NCI-H526 treated with DMSO at 0.1 percent for 48 hours (cell line): ENCODE data around the gene SLC6A7.

Source experiments
- DNase-seq: peaks from one replicate; lab custom pipeline; 2025; lab: John Stamatoyannopoulos, UW

Gene SLC6A7

DNA sequence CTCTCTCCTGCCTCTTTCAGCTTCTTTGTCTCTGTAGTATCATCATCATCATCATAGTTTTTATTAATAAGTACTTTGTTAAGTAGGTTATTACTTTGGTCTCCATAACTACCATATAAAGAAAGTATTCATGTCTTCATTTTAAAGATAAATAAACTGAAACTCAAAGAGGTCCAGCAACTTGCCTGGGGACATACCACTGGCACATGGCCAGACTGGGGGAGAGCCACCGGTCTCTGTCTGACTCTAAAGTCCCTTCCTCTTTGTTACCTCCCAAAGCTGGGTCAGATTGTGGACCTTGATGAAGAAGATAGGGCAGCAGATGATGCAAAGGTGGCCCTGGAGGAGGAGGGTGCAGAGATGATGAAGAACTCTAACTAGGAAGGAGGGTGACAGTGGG is 14.8 kb upstream of the SLC6A7 start:
- no peak for DNase-seq

DNA sequence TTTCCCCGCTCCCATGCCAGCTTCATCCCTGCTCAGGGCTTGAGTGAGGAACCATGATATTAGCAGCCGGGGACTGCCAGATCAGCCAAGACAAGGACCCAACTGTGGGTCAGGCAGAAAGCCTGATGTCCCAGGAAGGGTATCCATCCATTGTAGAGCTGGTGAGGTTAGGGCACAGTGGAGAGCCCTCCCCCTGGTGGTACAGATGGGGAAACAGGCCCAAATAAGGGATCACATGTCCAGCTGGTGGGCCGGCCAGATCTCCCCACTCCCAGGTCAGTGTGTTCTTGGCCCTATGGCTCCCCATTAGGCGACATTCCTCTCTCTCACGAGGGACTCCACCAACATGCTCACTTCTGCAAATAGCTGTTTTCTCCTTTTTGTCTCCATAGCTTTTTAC is 14.3 kb upstream of the SLC6A7 start:
- no peak for DNase-seq

DNA sequence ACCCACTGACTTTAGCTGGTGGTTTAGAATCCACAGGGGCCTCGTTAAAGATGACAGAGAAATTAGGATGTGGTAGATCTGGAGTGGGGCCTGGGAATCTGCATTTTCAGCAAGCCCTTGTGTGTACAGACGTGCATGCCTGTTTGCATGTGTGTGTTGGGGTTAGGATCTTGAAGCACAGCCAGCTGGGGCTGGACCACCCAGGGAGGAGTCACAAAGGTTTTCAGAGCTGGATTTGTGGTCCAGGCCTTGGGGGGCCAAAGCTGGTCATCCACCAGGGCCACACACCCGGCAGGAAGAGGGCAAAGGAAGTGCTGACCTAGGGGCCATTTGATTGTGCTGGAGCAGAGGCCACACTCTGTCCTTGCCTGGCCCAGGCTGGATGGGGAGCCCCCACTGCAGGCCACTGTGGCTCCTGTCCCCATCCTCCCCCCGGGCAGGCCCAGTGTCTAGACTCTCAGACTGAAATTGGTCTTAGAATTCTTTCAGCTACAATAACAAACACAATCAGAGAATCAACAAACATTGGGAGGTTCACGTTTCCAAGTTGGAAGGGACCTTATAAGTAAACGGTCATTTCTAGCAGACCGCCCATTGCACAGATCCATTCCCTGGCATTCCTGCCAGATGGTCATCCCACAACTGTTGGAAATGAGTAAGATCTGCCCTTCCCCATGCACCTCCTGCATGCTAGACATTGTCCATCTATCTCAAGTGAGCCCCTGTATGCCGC is 13.0 kb upstream of the SLC6A7 start:
- no peak for DNase-seq

DNA sequence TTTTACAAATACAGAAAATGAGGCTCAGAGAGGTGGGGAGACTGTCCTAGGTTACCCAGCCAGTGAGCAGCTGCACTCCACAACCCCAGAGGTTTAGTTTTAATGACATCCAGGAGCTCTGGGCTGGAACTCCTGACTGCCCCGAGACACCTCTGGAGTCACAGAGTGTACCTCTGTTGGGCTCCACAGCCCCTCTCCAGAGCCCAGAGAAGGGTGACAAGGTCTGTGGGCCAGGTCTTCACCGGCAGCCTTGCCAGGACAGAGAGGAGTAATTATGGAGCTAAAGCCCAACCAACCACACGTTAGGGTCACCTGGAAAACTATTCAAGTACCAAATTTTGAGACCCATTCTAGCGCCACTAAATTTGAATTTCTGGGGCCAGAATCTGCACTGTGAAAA is 12.1 kb upstream of the SLC6A7 start:
- no peak for DNase-seq

DNA sequence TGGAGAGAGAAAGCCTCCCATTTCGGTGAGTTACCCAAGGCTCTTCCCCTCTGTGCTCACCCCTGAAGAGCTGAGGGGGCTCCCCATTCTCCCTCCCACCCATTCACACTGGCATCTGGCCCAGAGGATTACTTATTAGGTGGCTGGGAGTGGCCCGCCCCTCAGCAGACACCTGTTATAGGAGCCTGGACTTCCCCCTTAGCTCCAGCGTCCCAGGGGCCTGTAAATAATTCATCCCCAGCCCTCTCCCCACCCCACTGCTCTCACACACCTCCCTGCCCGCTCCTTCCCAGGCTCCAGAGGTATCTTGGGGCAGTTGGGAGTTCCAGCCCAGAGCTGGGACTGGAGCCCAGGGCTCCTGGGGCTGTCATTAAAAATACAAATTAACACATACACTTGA is 11.6 kb upstream of the SLC6A7 start:
- no peak for DNase-seq

DNA sequence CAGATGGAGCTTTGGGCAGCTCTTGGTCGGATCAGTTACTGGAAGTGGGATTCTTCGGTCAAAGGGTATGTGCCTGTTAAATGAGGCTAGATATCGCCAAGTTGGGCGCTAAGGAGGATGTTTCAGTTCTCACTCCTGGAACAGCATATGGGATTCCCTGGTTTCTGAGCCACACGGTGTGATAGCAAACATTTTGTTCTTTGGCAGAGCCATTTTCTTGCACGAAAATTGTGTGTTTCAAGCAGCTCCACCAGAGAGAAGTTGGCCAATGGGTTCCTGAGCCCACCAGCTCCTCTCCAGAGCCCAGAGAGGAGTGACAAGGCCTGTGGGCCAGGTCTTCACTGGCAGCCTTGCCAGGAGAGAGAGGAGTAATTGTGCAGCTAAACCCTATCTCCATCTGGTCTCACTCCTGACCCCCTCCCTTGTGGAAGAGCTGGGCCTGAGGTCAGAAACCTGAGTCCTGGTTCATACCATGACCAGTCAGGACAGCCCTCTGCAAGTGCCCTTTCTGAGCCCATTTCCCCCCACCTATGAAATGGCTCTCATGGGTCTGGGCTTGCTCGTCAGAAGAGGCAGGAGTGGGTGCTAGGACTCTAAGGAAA is 10.7 kb upstream of the SLC6A7 start:
- no peak for DNase-seq

DNA sequence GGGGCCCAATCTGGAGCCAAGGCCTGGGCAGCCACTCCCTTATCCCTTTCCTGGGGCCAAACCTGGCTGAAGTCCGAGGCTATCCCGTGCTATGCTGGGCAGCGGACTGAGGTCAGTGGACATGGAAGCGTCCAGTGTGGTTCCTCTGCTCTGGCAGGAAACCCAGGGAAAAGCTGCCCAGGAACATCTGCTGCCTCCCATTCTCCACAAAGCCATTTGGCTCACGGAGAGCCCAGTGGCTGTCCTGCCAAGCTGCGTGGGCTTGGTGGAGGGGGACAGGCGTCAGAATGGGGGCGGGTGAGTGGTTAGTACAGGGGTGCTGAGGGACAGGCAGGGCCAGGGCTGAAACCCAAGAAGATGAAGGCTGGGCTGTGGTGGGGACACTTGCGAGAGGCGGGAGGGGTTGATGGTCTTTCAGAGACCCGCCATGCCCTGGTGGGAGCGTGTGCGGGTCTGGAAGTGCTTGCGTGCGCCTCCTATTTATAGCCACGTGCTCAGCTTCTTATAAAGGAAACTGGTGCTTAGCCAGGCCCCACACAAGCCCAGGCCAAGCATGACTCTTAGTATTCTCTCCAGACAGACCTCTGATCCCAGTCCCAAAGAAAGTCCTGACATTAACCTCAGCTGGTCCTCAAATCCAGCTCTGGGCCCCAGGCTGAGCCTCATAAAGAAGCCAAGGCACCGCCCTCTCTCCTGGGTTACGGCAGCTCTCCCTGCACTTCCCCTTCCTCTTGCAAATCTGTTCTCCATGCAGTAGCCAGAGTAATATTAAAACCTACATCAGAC is 9.4 kb upstream of the SLC6A7 start:
- no peak for DNase-seq

DNA sequence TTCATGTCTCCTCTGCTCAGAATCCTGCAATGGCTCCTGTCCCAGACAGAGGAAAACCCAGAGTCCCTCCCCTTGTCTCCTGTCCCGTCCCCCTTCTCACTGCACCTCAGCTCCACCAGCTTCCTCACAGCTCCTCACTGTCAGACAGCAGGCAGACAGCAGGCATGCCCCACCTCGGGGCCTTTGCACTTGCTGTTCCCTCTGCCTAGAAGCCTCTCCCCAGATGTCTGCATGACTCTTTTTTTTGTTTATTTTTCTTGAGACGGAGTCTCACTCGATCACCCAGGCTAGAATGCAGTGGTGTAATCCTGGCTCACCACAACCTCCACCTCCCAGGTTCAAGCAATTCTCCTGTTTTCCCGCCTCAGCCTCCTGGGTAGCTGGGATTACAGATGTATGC is 8.8 kb upstream of the SLC6A7 start:
- no peak for DNase-seq

DNA sequence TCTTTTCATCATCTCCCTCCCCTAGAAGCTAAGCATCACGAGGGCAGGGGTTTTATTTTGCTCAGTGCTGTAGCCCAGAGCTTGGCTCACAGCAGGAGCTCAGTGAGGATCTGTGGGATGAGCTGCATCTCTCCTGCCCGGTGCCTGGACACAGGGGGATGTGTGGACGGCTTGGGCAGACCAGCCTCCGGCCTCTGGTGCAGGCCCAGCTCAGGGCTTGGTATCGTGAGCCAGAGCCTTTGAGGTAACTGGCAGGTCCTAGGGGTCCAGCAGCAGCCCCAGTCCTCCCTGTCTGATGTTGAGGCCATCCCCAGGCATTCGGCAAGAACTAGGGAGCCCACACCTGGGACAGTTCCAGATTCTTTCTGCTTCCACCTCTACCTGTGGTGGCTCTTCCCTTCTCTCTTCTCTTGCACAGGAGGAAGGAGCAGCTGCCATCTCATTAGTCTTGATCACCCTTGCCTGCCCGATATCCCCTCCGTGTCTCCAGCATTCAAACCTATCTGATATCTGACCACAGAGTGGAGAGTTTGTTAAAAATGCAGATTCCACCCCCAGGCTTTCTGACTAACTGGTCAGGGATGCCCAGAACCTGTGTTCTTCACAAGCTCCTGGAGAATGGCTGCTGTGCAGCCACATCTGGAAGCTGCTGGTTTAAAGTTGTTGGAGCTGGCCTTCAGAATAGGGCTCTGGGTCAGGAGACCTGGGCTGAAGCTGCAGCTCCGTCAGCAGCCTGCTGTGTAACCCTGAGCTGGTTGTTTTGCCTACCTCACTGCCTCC is 7.9 kb upstream of the SLC6A7 start:
- no peak for DNase-seq

DNA sequence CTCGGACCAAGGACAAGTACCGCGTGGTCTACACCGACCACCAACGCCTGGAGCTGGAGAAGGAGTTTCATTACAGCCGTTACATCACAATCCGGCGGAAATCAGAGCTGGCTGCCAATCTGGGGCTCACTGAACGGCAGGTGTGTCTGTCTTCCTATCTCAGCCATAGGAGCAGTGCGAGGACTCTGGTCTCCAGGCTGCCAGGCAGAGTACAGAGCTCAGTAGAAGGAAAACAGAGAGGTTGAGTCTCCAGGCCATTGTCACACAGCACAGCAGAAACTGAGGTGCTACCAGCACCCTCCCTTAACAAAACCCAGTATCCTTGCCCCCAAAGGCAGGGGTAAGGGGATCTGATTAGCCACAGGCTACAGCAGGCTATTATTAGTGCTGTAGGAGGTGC is 7.1 kb upstream of the SLC6A7 start:
- DNase-seq, result no peak

DNA sequence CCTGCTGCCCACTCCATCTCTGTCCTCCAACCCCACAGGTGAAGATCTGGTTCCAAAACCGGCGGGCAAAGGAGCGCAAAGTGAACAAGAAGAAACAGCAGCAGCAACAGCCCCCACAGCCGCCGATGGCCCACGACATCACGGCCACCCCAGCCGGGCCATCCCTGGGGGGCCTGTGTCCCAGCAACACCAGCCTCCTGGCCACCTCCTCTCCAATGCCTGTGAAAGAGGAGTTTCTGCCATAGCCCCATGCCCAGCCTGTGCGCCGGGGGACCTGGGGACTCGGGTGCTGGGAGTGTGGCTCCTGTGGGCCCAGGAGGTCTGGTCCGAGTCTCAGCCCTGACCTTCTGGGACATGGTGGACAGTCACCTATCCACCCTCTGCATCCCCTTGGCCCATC is 6.4 kb upstream of the SLC6A7 start:
- no peak for DNase-seq

DNA sequence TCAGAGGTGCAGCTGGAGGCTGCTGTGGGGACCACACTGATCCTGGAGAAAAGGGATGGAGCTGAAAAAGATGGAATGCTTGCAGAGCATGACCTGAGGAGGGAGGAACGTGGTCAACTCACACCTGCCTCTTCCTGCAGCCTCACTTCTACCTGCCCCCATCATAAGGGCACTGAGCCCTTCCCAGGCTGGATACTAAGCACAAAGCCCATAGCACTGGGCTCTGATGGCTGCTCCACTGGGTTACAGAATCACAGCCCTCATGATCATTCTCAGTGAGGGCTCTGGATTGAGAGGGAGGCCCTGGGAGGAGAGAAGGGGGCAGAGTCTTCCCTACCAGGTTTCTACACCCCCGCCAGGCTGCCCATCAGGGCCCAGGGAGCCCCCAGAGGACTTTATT is 5.9 kb upstream of the SLC6A7 start:
- no peak for DNase-seq

DNA sequence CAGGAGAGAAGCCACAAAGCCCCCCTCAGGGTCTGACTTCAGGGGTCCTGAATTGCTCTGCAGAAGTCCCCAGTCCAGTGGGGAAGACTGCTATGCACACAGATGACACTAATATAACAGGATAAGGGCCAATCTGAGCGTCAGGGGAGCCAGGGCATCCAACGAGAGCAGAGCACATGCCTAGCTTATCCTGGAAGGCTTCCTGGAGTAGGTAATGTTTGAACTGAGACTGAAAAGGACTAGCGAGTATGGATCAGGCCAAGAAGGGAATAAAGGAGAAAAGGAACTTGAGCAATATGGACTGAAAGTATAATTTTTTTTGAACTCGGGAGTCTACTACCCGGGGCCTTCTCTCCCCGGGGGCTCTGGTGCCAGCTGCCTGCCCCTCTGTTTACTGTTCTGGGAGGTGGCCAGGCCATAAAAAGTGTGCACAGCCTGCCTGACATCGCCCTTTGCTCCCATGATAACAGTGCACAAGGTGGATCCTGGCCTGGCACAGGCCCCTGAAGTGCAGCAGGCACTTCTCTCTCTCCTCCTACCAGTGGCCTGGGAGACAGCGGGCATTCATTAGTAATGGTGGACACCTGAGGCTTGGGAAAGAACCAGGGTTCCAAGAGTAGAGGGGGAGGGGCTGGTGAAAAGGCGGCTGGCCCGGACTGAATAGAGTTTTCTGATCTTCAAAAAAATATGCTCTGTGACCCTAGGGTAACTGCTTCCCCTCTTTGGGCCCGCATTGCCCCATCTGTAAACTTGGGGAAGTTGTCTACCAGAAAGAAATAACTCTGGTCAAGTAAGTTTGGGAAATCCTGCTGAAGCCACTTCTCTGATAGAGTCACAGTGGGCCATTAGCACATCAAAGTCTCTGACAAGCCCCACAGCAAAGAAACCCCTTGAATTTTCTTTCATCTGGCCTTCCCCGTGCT is 4.6 kb upstream of the SLC6A7 start:
- no peak for DNase-seq

DNA sequence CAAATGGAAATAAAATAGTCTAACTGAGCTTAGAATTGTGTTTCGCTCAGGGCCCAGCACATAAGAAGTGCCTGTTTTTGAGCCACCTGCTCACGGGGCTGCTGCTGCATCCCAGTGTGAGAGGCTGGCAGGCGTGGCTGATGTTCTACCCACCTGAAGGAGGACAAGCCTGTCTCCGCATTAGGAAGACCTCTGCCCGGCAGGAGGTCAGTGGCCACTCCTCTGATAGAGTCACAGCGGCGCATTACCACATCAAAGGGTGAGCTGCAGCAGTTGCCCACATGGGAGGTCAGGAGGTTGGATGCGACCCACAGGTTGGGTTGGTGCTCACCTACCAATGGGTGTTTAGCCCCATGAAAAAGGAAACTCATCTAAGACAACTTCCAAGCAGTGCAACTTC is 3.7 kb upstream of the SLC6A7 start:
- no peak for DNase-seq

DNA sequence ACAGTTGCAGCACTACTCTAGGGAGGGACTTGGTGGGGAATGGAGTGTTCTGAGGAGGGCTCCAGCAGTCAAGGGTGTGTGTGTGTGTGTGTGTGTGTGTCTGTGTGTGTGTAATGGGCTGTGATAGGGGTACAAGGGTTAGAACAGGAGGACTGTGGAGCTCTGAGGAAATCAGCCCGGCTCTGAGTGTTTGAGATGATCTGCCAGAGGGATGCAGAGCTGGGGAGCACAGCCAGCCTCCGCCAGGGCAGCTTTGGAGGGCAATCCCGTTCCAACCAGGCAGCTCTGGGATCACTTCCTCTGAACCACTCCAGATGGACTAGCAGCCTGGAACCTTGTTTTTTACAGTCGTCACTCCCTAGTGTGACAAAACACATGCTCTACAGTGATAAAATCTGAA is 3.0 kb upstream of the SLC6A7 start:
- DNase-seq, result no peak

DNA sequence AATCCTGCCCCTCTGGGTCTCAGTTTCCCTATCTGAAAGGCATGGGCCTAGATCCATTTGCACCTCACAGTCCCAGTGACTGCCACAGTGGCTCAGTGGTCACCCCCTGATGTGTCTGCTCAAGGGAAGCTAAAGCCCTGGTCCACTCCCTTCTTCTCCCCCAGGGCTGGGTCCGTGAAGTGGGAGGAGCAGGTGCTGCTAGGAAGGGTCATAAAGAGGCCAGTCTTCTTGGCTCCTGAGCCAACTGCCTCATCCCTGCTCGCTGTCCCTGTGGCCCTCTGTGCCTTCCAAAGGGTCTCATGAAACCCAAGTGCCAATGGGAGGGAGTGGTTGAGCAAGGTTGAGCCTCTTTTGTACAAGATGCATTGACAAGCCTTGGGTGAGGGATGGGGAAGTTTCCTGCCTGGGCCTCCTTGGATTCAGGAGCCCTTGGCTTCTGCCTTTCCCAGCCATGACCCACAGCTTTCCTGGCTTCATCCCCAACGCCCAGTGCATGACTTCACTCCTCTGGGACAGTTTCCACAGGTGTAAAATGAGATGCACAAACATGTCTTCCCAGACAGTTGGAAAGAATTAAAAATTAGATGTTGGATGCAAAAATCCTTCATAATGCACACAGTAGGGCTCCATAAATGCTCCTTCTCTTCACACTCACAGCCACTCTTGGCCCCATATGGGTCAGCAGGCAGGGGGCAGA is 1.6 kb upstream of the SLC6A7 start:
- DNase-seq, result no peak

DNA sequence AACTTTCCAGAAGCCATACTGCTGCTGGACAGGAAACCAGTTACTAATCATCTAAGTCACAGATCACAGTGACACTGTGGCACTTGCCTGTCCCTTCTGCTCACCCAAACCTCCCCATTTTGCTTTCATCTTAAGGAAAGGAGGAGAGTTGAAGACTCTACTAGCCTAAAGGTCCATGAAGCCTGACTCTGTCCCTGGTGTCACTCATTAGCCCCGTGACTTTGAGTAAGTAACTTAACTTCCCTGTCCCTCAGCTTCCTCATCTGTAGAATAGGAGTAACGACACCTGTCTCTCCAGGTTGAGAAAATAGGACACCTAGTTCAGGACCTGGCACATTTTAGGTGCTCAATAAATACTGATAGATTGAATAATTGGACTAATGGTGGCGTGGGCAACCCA is 536 bp upstream of the SLC6A7 start:
- DNase-seq, result no peak

DNA sequence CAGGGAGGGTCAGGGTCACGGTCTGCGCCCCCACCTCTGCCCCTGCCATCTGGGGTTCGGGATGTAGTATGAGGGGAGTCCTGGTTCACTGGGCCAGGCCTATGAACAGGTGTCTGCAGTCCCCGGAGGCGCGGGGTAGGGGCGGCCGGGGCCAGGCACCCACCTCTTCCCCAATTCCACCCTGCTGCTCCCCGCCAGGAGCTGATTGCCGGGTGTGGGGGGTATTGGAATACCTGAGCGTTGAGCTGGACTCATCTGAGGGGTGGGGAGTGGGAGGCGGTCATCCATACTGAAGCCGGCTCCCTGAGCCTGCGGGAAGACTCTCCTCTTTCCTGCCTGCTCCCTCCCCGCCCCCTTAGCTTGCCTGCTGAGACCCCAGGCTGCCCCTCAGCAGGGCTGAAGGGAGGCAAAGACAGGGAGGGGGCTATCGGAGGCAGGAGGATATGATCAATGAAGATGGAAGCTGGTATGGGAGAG is 679 bp downstream of the SLC6A7 start:
- DNase-seq, result no peak

DNA sequence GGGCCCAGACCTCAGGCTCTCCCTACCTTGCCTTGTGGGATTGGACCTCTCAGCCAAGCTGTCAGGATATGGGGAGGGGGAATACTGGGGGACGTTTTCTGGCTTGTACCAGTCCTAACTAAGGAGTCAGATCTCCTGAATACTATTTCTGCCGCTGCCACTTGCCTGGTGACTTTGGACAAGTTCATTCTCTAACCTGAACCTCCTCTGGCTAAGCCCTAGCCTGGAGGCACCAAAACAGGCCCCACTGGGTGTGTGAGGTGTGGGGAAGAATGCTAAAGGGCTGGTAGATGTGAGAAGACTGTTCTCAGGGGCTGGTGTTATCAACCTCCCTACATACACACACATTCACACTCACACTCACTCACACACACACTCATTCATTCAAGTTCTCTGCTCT is 1.1 kb downstream of the SLC6A7 start:
- DNase-seq, result no peak

DNA sequence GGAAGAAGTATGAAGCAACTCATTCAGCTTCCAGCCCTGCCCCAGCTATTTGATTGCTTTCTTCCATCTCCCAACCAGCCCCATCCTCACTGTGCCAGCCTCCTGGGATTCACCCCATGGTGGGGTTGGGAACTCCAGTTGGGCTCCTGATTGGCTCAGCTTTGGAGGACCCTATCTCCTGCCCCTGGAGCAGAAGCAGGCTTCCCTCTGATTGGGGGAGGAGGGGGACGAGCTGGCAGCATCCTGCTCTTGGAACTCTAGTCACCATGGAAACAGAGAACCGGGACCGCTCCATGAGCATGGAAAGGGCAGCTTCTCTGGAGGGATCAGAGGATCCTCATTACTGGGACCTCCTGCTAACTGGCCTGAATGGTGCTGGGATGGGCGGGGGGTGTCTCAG is 2.6 kb downstream of the SLC6A7 start:
- DNase-seq, result no peak
